Pancreas (tissue), 10 donors: ENCODE measurements around the gene SMIM21. TPM values are rescaled to one million over a fixed set of nuclear protein-coding genes. Genes with fewer than 3 reads are reported as not detected.

ENCODE experiments used
- ATAC-seq, 4 donors: fragments of 200-7000 bp; cut with Tn5 transposase; one replicate each; pipeline versions ENCODE4 v1.8.0 to v1.9.1; 2020; ENCODE audit warnings: mild to moderate bottlenecking in 4 of 4, moderate library complexity in 4 of 4
- DNase-seq, 6 donors: peaks; one replicate each; pipeline ENCODE4 v3.0.0-alpha.2; 2020
- FAIRE-seq: peaks from 2 replicates; lab custom pipeline; 2012; peaks lifted over from hg19 to GRCh38; lab: Jason Lieb, UNC
- H3K27ac ChIP-seq, 4 donors: fragments of 200-600 bp; sonication (generic); 1 replicate in 3 of 4; 2 replicates in 1 of 4; pipeline versions ENCODE4 v1.5.0 to v1.8.0; 2020
- H3K27me3 ChIP-seq, 4 donors: fragments of 200-600 bp; one replicate each; pipeline ENCODE4 v1.8.0; 2021
- H3K36me3 ChIP-seq, 3 donors: fragments of 200-600 bp; sonication (generic) in 1 of 3; one replicate each; pipeline versions ENCODE4 v1.5.0 to v1.8.0; 2020 to 2021
- H3K4me1 ChIP-seq, 3 donors: fragments of 200-600 bp; one replicate each; pipeline ENCODE4 v1.8.0; 2021
- H3K4me3 ChIP-seq, 4 donors: fragments of 200-600 bp; sonication (generic) in 2 of 4; one replicate each; pipeline versions ENCODE4 v1.5.0 to v1.8.0; 2020 to 2021
- H3K9me3 ChIP-seq, 4 donors: fragments of 200-600 bp; one replicate each; pipeline ENCODE4 v1.8.0; 2021
- whole genome bisulfite sequencing, 2 donors: extraction: QIAGEN DNeasy Blood & Tissue Kit; methylation state at CpG; one replicate each; pipeline ENCODE4 v1.1.7; 2013; 5-methylcytosine and 5-hydroxymethylcytosine counted together
- intact Hi-C, 3 donors: fragments of 100-400 bp; cut with DNase I; formaldehyde crosslinking; loops; one replicate each; pipeline versions ENCODE4 v1.11.1 to v1.14.2; 2022
- polyA plus RNA-seq, 2 donors: library from polyadenylated mRNA; stranded (reverse); fragments of 200-250 nt; gene quantifications; one replicate each; pipeline ENCODE4 v1.2.3, GENCODE V29; 2013
- total RNA-seq, 6 donors: library from RNA; stranded (reverse); fragmentation: NEBNext Ultra II Directional in 4 of 6; extraction: Animal tissue kit (Norgen Biotek cat#: 25700) in 4 of 6; gene quantifications; one replicate each; pipeline versions ENCODE4 v1.2.1 to v1.2.4, GENCODE V29; 2021 to 2023
- TF ChIP-seq, protein P1 (sequence below), 4 donors: fragments of 200-600 bp; sonication (generic) in 3 of 4; IDR thresholded peaks; one replicate each; pipeline versions ENCODE4 v1.5.0 to v1.8.0; 2021; ENCODE audit warnings: antibody characterized with exemption in 4 of 4
- donor health status: healthy with polysubstance abuse.
- donor health status: DM: no; HTN: no; CAD: no; lungs with moderate emphysema.
- donor health status: DM: no; HTN: no; CAD: no.
- donor health status: control.
- donor health status: control.
- donor health status: Bipolar disorder and iron deficiency.
- donor health status: DM: yes; HTN: yes; CAD: no.
- donor health status: DM: no; HTN: no; CAD: no.
- donor health status: DM: no; HTN: no; CAD: no.
- donor health status: DM: yes; HTN: yes; CAD: no.

Gene SMIM21
- total and polyA plus RNA-seq, 8 donors = 0.02 TPM; not detected in 7

DNA sequence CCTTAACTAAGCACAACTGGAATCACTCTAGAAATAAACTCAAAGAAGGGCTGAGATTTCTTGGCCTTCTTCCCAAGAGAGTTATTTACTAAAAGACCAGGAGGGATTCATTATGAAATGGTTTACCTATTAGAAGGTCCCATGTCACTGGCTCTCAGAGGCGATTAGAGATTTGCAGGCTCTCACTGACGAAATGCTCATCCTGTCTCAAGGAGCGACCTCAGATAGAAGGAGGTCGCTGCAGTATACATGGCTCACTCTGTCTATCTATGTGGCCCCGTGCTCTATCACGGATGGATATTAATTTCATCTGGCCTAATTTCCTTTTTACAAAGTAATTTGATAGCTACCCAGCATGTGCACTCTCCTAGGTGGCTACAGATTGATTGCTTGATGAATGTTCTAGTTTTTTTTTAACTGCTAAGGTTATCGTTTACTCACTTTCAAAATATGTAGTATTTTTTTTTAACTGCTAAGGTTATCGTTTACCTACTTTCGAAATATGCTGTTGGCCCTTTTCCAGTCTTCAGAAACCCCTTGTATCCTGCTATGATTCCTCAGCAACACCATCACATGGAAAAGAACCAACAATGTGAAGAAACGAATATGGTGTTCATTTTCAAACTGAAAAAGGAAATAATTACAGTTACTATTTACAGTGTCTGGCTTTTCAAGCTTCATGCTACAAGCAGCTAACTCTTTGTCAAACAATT lies 9.1 kb downstream of the SMIM21 start:
- ATAC-seq = peak in 1 of 4 donors; percentile 30
- Histone ChIP-seq H3K27me3 (no peaks in the 10 kb centered on the region), H3K9me3 (no peaks in the 10 kb centered on the region), H3K4me1 (no peaks in the 10 kb centered on the region), H3K27ac (no peak overlapping the region), H3K4me3 (no peak overlapping the region), H3K36me3 (no peaks in the 10 kb centered on the region)
- intact Hi-C loops = no loop called here
- WGBS, 2 donors = 31 to 32% methylated on average over 10 of the region's 10 CpGs
- no peak for FAIRE-seq
- no peak for DNase-seq
- TF ChIP-seq, protein P1, sequence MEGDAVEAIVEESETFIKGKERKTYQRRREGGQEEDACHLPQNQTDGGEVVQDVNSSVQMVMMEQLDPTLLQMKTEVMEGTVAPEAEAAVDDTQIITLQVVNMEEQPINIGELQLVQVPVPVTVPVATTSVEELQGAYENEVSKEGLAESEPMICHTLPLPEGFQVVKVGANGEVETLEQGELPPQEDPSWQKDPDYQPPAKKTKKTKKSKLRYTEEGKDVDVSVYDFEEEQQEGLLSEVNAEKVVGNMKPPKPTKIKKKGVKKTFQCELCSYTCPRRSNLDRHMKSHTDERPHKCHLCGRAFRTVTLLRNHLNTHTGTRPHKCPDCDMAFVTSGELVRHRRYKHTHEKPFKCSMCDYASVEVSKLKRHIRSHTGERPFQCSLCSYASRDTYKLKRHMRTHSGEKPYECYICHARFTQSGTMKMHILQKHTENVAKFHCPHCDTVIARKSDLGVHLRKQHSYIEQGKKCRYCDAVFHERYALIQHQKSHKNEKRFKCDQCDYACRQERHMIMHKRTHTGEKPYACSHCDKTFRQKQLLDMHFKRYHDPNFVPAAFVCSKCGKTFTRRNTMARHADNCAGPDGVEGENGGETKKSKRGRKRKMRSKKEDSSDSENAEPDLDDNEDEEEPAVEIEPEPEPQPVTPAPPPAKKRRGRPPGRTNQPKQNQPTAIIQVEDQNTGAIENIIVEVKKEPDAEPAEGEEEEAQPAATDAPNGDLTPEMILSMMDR (IDR thresholded peaks at IDR 0.05) = no peak

DNA sequence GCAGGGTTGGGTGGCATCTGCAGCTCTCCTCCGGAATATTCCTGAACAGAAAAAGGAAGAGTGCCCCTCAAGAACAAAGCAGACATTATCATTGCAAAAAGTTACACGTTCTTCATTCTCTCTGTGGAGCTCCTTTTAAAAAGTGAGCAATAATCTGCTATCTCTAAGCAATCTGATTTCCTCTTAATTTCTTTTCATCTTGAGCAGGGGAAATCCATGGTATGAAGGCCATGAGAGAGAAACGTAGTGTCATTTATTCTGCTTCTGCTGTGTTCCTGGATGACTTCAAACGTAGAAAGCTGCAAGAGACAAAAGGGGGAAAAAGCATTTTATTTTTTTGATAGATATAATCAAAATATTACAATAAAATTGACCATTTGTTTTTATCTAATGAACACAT lies 16.9 kb downstream of the SMIM21 start:
- Histone ChIP-seq H3K36me3 (no peaks in the 10 kb centered on the region), H3K4me3 (no peak overlapping the region), H3K4me1 (no peaks in the 10 kb centered on the region), H3K27me3 (no peaks in the 10 kb centered on the region), H3K9me3 (no peaks in the 10 kb centered on the region), H3K27ac (no peak overlapping the region)
- intact Hi-C loops = no loop called here
- DNase-seq (no peak), FAIRE-seq (no peak), ATAC-seq (no peak)
- TF ChIP-seq, protein P1 (IDR thresholded peaks at IDR 0.05) = no peak
- 61 to 69% methylated on average over 4 of the region's 4 CpGs for WGBS, 2 donors

DNA sequence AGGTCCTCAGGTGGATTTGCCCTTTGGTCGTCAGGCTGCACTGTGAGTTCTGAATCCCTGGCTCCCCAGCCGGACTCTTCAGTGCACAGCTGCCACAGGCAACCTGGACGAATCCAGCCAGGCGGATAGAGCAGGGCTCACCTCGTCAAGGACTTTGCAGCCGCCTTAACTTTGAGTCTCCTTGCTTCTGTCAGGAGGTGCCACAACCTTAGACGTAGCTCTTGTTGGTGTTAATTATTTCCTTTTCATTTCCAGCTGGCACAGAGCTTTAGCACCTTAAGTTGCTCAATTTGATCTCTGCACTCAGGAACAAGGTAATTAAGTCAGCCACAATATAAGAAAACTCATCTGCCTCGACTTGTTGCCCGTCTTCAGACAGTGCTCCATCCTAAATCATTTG lies 17.7 kb downstream of the SMIM21 start:
- no peaks in the 10 kb centered on the region for H3K36me3 ChIP-seq
- DNase-seq (no peak), ATAC-seq (no peak), FAIRE-seq (no peak)
- H3K4me3 ChIP-seq = no peak overlapping the region
- H3K27ac ChIP-seq = no peak overlapping the region
- intact Hi-C loops = no loop called here
- TF ChIP-seq, protein P1 (IDR thresholded peaks at IDR 0.05) = no peak
- H3K4me1 ChIP-seq = no peaks in the 10 kb centered on the region
- H3K9me3 ChIP-seq = no peaks in the 10 kb centered on the region
- no peaks in the 10 kb centered on the region for H3K27me3 ChIP-seq
- WGBS, 2 donors = 65 to 68% methylated on average over 9 of the region's 9 CpGs

DNA sequence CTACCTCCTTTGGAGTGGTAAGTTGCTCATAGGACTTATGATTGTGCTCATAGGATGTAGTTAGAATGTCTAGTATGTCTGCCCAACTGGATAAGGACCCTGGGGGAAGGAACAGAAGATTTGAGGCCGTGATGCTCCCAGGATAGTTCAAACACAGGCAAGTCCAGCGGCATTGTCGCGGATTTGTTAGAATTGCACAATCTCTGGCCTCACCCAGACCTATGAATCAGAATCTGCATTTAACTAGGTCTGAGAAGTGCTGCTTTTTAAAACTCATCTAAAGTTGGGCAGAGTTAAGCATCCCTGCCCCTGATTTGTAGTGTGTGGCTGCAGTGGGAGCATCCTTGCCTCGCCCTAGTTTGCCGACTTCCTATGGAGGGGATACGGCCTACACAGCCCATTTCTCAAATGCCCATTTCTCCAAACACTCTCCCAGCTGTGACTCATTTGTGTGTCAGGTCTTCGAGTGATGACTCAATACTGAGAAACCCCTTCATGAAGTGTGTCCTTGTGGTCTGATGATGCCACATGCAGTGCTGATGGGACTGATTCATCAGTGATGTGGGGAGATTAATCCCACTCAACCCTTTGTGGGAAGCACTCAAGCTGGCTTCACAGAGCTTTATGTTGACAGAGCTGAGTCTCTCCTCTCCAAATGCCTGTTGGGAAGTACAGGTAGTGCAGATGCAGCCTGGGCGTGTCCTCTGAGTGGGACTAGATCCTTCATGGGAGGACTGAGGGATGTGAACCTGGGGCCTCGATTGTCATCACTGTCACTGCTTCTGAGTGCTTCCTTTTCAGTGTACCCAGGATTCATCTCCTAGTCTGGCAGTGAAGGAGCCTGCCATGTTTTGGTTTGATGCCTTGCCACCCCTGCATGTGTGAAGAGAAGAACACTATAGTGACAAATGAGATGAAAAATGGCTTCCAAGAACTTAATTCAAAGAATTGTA lies 18.7 kb downstream of the SMIM21 start:
- Histone ChIP-seq H3K9me3 (no peaks in the 10 kb centered on the region), H3K27me3 (no peaks in the 10 kb centered on the region), H3K27ac (no peak overlapping the region), H3K36me3 (no peaks in the 10 kb centered on the region), H3K4me1 (no peaks in the 10 kb centered on the region), H3K4me3 (no peak overlapping the region)
- no peak for DNase-seq
- FAIRE-seq = no peak
- WGBS, 2 donors = 81 to 84% methylated on average over 10 of the region's 10 CpGs
- ATAC-seq = peak in 2 of 4 donors; percentile 16 to 29
- TF ChIP-seq, protein P1 (IDR thresholded peaks at IDR 0.05) = no peak
- intact Hi-C loops = no loop called here
